ENCODE results near the gene PANK2.

GRCh38 chr20:3869839-3870634 lies 19.1 kb upstream of the PANK2 start:
- no peak for TF ChIP-seq CTCF (conservative IDR thresholded peaks at IDR 0.05)
- no peak for TF ChIP-seq ZFX (IDR thresholded peaks at IDR 0.05)
